GM12865 (cell line): Measurements from ENCODE around the gene SMC1A.

Experiments
- DNase-seq: peaks from one replicate; pipeline ENCODE4 v3.0.0; 2010; ENCODE audit warnings: low read depth
- H3K4me3 ChIP-seq: 2 replicates; pipeline ENCODE4 v1.5.1; 2011; ENCODE audit warnings: mild to moderate bottlenecking, low read depth, low read length, control low read depth
- TF ChIP-seq, protein P1 (sequence below): IDR thresholded peaks from 2 replicates; pipeline ENCODE4 v1.5.1; 2011; ENCODE audit warnings: low read length, control low read depth, low read depth, inconsistent platforms; ENCODE audit not compliant: insufficient read depth; ENCODE audit errors: missing control alignments

Gene SMC1A

DNA sequence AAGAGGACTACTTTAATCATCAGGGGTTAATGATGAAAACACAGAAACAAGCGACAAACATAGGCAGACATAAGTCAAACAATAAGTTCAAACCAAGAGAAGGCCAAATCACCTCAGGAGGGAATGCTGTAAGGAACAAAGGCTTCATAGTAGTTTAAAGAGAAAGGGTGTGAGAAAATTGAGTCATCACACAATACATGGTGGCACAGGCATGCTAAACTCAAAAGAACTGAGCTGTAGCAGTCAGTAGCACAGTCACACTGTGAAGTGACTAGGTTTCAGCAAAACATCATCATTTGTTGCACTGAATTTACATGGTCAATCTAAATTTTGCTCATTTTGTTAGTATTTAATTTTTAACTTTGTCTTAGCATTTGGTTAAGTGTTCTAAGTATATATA lies 24.2 kb downstream of the SMC1A start:
- H3K4me3 ChIP-seq: no peak overlapping the region
- TF ChIP-seq, protein P1, sequence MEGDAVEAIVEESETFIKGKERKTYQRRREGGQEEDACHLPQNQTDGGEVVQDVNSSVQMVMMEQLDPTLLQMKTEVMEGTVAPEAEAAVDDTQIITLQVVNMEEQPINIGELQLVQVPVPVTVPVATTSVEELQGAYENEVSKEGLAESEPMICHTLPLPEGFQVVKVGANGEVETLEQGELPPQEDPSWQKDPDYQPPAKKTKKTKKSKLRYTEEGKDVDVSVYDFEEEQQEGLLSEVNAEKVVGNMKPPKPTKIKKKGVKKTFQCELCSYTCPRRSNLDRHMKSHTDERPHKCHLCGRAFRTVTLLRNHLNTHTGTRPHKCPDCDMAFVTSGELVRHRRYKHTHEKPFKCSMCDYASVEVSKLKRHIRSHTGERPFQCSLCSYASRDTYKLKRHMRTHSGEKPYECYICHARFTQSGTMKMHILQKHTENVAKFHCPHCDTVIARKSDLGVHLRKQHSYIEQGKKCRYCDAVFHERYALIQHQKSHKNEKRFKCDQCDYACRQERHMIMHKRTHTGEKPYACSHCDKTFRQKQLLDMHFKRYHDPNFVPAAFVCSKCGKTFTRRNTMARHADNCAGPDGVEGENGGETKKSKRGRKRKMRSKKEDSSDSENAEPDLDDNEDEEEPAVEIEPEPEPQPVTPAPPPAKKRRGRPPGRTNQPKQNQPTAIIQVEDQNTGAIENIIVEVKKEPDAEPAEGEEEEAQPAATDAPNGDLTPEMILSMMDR: no peak
- DNase-seq: no peak

DNA sequence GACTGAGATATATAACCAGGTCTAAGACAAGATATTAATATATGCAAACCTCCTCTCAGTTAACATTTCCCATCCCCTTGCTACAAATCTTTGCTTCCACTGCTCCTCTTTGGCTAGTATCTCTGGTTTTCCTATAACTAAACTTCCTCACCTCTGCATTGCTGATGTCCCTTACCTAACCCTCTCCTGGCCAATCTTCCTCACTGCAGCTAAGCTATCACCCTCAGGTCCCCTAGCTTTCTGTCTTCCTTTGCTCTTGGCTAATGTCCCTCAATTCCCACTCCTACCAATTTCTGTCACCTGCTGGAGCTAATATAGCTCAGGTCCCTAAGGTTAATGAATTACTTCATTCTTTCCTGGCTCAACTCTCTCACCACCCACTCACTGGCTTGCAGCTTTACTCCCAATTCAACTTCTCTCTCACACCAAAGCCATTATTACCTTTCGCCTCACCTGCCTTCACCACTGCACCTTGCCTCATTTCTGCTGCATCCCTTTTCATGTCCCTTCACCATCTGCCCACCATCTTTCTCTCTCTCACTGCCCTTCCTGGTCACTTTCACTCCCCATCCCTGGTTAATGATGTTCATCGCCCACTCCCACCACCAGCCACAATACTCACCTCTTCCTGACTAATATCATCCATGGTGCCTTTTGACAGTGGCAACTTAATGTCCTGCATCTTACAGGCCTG lies 26.7 kb downstream of the SMC1A start:
- TF ChIP-seq, protein P1: no peak
- DNase-seq: no peak
- H3K4me3 ChIP-seq: no peak overlapping the region

DNA sequence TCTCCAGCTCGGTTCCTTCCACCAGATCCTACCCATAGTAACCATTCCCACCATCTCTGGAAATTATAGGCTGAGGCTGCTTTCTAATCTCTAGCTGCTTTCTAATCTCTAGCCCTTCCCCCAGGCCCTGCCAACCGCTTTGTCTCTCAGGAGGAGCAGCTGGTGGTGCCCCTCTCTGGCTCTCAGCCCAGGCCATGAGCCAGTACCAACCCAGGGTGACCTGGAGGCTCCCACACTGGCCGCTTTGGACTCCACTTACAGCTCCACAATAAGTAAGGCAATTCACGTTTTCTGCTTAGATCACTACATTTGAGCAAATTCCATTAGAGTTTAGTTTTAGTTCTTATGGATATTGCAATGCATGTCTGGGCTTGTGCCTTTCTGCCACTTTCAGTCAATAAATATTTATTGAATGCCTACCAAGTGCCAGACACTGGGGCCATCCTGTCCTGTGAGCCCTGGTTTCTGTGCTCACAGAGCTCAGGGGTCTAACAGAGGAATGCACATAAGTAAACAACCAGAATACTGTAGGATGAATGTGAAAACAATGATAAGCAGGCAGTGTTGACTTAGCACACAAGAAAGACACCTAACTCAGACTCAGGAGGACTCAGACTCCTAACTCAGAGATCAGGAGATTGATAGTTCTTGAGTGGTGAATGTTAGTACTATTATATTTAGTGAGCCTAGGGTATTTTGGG lies 38.9 kb downstream of the SMC1A start:
- H3K4me3 ChIP-seq: no peak overlapping the region
- TF ChIP-seq, protein P1: no peak
- no peak for DNase-seq

DNA sequence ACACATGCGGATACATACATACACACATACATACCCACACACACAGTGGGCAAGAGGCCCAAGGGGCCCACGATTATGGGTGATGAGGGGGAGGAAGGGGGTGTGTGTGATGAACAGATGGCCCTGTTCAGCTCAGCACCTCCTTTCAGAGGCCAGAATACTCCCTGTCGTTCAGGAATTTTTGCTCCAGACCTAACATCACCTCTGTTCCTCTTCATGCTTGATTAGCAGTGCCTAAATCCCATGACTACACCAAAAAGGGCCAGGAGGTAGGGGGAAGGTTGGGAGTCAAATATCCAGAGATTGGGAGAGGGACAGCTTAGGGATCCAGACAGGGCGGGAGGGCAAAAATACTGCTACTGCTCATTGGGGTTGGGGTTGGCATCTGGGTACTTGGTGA lies 42.7 kb downstream of the SMC1A start:
- DNase-seq: no peak
- TF ChIP-seq, protein P1: no peak

DNA sequence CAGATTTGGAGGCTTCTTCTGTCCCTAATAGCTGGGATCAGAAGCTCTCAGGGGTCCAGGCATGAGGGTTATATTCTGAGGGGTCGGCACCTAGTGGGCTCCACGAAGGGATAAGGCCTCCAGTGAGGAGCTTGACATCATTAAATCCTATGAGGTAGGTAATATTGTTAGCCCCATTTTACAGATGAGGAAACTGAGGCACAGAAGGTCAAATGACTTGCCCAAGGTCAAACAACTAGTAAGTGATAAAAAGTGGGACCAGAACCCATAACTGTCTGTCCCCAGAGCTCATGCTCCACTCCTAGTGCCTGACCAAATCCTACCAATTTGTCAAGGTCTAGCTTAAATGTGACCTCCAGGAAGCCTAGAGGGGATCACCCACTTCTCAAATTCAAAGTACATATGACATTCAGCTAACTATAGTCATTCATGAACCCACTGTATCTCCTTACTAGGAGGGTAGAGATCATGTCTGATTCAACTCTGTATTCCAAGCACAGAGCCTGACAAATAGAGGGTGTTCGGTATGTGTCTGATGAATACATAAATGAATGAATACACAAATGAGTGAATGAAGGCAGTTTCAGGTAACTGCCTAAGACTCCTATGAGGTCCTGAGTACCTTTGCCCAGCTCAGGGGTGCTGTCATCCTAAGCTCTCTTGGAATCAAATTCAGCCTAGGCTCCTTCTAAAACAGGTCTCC lies 43.3 kb downstream of the SMC1A start:
- H3K4me3 ChIP-seq: no peak overlapping the region
- DNase-seq: no peak
- TF ChIP-seq, protein P1: no peak

More for the DNA sequence above, 42.7 kb downstream of the SMC1A start:
- no peak overlapping the region for H3K4me3 ChIP-seq

DNA sequence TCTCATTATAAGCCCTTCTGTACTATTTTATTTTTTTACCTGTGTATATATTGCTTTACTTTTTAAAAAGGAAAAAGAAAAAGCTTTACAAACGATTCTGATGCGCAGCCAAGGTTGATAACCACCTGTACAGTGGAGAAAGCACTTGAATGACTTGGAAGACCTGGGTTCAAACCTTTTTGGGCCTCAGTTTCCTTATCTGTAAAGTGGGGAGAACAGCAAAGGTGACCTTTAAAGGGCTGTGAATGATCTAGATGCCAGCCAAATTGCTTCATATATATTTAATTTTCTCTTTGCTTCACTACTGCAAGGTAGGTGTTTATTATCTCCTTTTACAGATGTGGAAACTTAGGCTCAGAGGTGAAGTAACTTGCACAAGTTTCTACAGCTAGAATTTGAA lies 45.0 kb downstream of the SMC1A start:
- no peak overlapping the region for H3K4me3 ChIP-seq
- DNase-seq: no peak
- TF ChIP-seq, protein P1: no peak

DNA sequence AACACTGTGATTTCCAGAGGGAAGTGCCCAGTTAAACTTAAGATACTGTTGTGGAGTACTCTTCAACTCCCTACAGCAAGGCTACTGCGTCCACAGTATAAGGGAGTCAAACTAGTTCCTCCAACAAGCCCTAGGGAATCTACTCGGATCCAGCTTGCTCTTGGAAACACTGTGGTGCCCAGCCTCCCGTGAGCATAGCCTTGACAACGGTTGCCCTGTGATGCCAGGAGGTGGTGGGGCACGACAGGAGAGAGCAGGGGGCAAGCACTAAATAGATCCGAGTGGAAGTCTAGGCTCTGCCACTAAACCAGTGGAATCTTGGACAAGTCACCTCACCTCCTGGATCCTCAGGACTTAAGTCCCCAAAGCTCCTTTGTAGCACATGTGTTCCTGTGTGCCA lies 45.6 kb downstream of the SMC1A start:
- TF ChIP-seq, protein P1: no peak
- DNase-seq: no peak
- H3K4me3 ChIP-seq: no peak overlapping the region
